Fibroblast of lung (primary cell): ENCODE results near the gene DGLUCY. TPM values are rescaled to one million over a fixed set of nuclear protein-coding genes. Genes with fewer than 3 reads are reported as not detected.
A peak's percentile ranks its signal among the peaks of the same experiment; 100 is the strongest.

ENCODE experiments used
- DNase-seq, 2 donors: peaks; one replicate each; pipeline versions ENCODE4 v3.0.0 to v3.0.0-alpha.2; 2010; ENCODE audit warnings: low read depth in 2 of 2
- H2AFZ ChIP-seq: 2 replicates; pipeline ENCODE4 v1.5.1; 2012; ENCODE audit warnings: low read length, control low read depth, inconsistent platforms
- H3K27ac ChIP-seq: 2 replicates; pipeline ENCODE4 v1.5.1; 2011; ENCODE audit warnings: low read length, control low read depth; ENCODE audit not compliant: insufficient read depth
- H3K27me3 ChIP-seq: 2 replicates; pipeline ENCODE4 v1.5.1; 2011; ENCODE audit warnings: mild to moderate bottlenecking, low read length; ENCODE audit not compliant: control insufficient read depth, insufficient read depth
- H3K36me3 ChIP-seq: 2 replicates; pipeline ENCODE4 v1.5.1; 2011; ENCODE audit warnings: low read length; ENCODE audit not compliant: control insufficient read depth, insufficient read depth
- H3K4me1 ChIP-seq: 2 replicates; pipeline ENCODE4 v1.5.1; 2011; ENCODE audit warnings: low read length; ENCODE audit not compliant: control insufficient read depth, insufficient read depth; ENCODE audit errors: extremely low read depth
- H3K4me2 ChIP-seq: 2 replicates; pipeline ENCODE4 v1.5.1; 2011; ENCODE audit warnings: low read length, control low read depth; ENCODE audit not compliant: insufficient read depth; ENCODE audit errors: extremely low read depth
- H3K4me3 ChIP-seq, 4 experiments: fragments of 200-600 bp in 1 of 4; sonication (generic) in 1 of 4; replicated peaks in 1 of 4; 2 replicates each; pipeline ENCODE4 v1.5.1; 2011 to 2016; ENCODE audit warnings: low read length in 4 of 4, low read depth in 3 of 4, mild to moderate bottlenecking in 3 of 4, control low read depth in 2 of 4, inconsistent platforms in 1 of 4, mixed read lengths in 1 of 4; ENCODE audit not compliant: insufficient read depth in 1 of 4; ENCODE audit errors: control extremely low read depth in 1 of 4
- H3K79me2 ChIP-seq: 2 replicates; pipeline ENCODE4 v1.5.1; 2012; ENCODE audit warnings: mild to moderate bottlenecking, low read length, inconsistent platforms; ENCODE audit not compliant: control insufficient read depth, insufficient read depth
- H3K9ac ChIP-seq: 2 replicates; pipeline ENCODE4 v1.5.1; 2011; ENCODE audit warnings: mild to moderate bottlenecking, low read length, control low read depth; ENCODE audit not compliant: insufficient read depth
- H3K9me3 ChIP-seq: 2 replicates; pipeline ENCODE4 v1.5.1; 2012; ENCODE audit warnings: low read depth, low read length; ENCODE audit not compliant: control insufficient read depth, insufficient read depth
- H4K20me1 ChIP-seq: 2 replicates; pipeline ENCODE4 v1.5.1; 2011; ENCODE audit warnings: low read length; ENCODE audit not compliant: control insufficient read depth, insufficient read depth; ENCODE audit errors: extremely low read depth
- CTCF ChIP-seq, 2 donors: IDR thresholded peaks in 1 of 2; conservative IDR thresholded peaks in 1 of 2; 1 replicate in 1 of 2; 2 replicates in 1 of 2; pipeline ENCODE4 v1.5.1; 2011 to 2012; ENCODE audit warnings: low read length in 2 of 2, control low read depth in 1 of 2, inconsistent platforms in 1 of 2, low read depth in 1 of 2, mild to moderate bottlenecking in 1 of 2
- EZH2 ChIP-seq: IDR thresholded peaks from 2 replicates; pipeline ENCODE4 v1.5.1; 2012; ENCODE audit warnings: low read length, control low read depth, mild to moderate bottlenecking; ENCODE audit errors: missing control alignments
- polyA plus RNA-seq, 2 donors: library from polyadenylated mRNA; depleted of rRNA in 1 of 2; stranded (reverse) in 1 of 2; unstranded in 1 of 2; fragments of >200 nt; gene quantifications; 2 replicates each; pipeline ENCODE4 v1.2.1, GENCODE V29; 2011 to 2012; ENCODE audit warnings: missing spikeins in 1 of 2
- total RNA-seq: library from RNA; depleted of rRNA; stranded (reverse); fragments of >200 nt; gene quantifications from 2 replicates; pipeline ENCODE4 v1.2.1, GENCODE V29; 2014

DGLUCY gene
- total and polyA plus RNA-seq, 2 donors (not counting 1 experiment from before 2014, with no cell fraction given) = 26.7 to 62.1 TPM

GRCh38 chr14:91184559-91184958 is 70.7 kb downstream of the DGLUCY start:
- Histone ChIP-seq H3K27me3 (no peaks in the 10 kb centered on the region), H3K79me2 (no peaks in the 10 kb centered on the region), H3K4me2 (no peak overlapping the region), H3K27ac (no peak overlapping the region), H2AFZ (no peak overlapping the region), H4K20me1 (no peaks in the 10 kb centered on the region), H3K36me3 (peaks cover 5% of the 10 kb centered on the region), H3K9me3 (no peaks in the 10 kb centered on the region), H3K4me3 (no peak overlapping the region), H3K4me1 (peaks cover 2% of the 10 kb centered on the region), H3K9ac (no peak overlapping the region)
- DNase-seq = no peak
- no peak for TF ChIP-seq EZH2
- TF ChIP-seq CTCF (conservative IDR thresholded peaks at IDR 0.05 in 1 of 2, IDR thresholded peaks at IDR 0.05 in 1 of 2; ENCODE audit: low read depth in 1 of 2, low read length in 2 of 2) = no peak

- no peaks in the 10 kb centered on the region for H3K9me3 ChIP-seq
- no peak overlapping the region for H3K9ac ChIP-seq
- no peak overlapping the region for H3K4me3 ChIP-seq
- no peak overlapping the region for H3K27ac ChIP-seq
- no peaks in the 10 kb centered on the region for H3K79me2 ChIP-seq
- DNase-seq = peak; percentile 17 to 54
- peaks cover 2% of the 10 kb centered on the region for H3K4me1 ChIP-seq
- H2AFZ ChIP-seq = no peak overlapping the region
- no peaks in the 10 kb centered on the region for H4K20me1 ChIP-seq
- peaks cover 9% of the 10 kb centered on the region for H3K36me3 ChIP-seq
- no peak overlapping the region for H3K4me2 ChIP-seq
- TF ChIP-seq EZH2 = no peak
- no peak for TF ChIP-seq CTCF (conservative IDR thresholded peaks at IDR 0.05 in 1 of 2, IDR thresholded peaks at IDR 0.05 in 1 of 2; ENCODE audit: low read depth in 1 of 2, low read length in 2 of 2)
- H3K27me3 ChIP-seq = no peaks in the 10 kb centered on the region
These were observed 71.8 kb downstream of the DGLUCY start for GRCh38 chr14:91185721-91186120.

- H2AFZ ChIP-seq = no peak overlapping the region
- no peak overlapping the region for H3K9ac ChIP-seq
- no peak overlapping the region for H3K27ac ChIP-seq
- no peaks in the 10 kb centered on the region for H3K27me3 ChIP-seq
- H3K79me2 ChIP-seq = no peaks in the 10 kb centered on the region
- no peak for TF ChIP-seq CTCF (conservative IDR thresholded peaks at IDR 0.05 in 1 of 2, IDR thresholded peaks at IDR 0.05 in 1 of 2; ENCODE audit: low read depth in 1 of 2, low read length in 2 of 2)
- TF ChIP-seq EZH2 = no peak
- peaks cover 11% of the 10 kb centered on the region for H3K36me3 ChIP-seq
- peak; percentile 14 to 15 for DNase-seq
- H3K4me1 ChIP-seq = peaks cover 2% of the 10 kb centered on the region
- H4K20me1 ChIP-seq = no peaks in the 10 kb centered on the region
- H3K4me2 ChIP-seq = no peak overlapping the region
- H3K9me3 ChIP-seq = no peaks in the 10 kb centered on the region
- H3K4me3 ChIP-seq = no peak overlapping the region
These were observed 72.7 kb downstream of the DGLUCY start for GRCh38 chr14:91186515-91187066.
